CD4-positive, alpha-beta T cell treated with Interleukin-4 for 4 hours (primary cell): Measurements from ENCODE around the gene REM2.

Source experiments
- DNase-seq: peaks from one replicate; pipeline ENCODE4 v3.0.0-alpha.2; 2020

The REM2 gene

DNA sequence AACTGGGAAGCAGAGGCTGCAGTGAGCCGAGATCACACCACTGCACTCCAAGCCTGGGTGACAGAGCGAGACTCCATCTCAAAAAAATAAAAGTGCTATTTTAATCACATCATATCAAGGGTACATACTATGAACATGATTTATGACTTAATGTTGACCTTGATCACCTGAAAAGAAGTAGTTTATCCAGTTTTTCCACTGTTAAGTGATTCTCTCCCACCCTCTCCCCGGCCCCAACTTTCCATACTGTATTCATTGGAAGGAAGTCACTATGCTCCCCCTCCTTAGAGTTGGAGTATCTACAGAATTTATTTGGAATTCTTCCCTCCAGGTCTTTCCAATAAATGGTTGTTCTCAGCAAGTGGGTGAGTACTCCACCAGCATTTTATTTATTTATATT lies 49.1 kb downstream of the REM2 start:
- DNase-seq: no peak

DNA sequence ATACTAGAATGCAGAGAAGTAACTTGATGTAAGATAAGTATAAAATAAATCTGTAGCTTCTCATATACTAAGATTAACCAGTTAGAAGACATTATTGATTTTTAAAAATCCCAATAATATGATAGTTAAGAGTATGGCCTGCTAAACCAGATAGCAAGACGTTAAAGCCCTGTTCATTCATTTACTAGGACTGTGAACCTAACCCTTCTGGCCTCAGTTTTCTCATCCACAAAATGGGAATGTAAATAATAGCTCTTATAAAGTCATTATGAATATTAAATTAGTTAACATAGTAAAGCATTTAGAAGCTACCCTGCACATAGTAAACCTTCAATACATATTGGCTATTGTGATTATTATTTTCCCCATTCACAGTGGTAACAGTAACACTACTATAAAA lies 52.1 kb downstream of the REM2 start:
- DNase-seq: no peak
